ENCODE data around the gene ABTB2. TPM values are rescaled to one million over a fixed set of nuclear protein-coding genes. Genes with fewer than 3 reads are reported as not detected.
A peak's percentile ranks its signal among the peaks of the same experiment; 100 is the strongest.

The ABTB2 gene
- total RNA-seq, 1 donor from 2014 or later: 0.13 TPM

DNA sequence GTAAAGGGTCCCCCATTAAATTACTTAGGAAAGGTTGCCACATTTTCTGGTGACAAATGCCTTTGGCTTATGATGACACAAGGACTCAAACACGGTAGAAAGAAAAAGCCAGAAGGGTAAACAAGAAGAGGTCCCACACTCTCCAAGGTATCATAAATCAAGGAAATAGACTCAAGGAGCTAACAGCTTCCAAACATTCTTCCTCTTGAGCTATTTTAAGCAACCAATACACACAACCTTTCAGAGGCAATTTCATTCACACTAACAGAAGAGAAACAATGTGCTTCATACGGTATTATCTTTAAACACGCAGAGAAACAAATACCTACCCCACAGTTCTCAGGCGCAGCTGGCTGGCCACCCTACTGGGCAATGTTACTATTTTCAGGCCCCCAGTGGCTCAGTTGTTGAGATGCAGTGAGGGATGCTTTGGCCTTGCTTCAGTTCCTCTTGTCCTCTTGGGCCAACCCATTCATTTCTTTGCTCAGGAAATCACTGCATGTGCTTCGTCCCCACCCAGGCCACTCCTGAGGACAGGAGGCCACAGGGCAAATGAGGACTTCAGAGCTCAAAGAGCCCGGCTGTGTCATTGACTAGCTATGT is 15.8 kb downstream of the ABTB2 start:
- no peak for DNase-seq (ENCODE audit: low read depth in 2 of 2)

DNA sequence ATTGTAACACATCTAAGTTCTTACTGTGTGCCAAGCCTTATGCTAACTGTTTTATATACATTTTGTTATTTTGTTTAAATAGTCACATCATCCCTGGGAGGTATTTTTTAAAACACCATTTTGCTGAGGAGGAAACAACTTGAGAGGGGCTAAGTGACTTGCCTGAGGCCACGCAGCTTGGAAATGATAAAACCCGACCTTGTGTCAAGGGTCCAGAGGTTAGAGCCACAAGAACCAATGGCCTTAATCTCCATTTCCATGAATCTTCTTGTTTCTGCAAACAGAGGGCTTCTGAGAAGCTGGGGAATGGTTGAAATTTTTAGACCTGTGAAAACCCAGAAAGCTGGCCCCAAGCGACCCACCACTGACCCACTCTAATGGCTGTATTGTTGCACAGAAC is 16.7 kb downstream of the ABTB2 start:
- no peak for DNase-seq (ENCODE audit: low read depth in 2 of 2)

DNA sequence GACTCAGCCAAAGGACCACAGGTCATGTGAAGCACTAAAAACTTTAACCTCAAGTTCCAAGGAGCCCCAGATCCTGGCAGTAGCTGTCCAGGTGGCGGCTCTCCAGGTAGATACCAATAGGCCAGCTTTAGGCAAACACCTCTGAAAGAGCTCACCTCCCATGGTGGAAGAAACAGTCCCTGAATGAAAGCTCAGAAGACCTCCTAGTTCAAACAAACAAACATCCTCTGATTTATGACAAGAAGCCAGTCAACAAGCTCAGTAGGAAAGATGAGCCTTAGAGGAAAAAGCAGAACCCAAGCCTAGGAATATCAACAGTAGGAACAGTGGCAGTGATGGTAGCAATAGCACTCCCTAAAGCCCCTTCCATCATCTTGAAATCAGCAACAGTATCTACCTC is 17.2 kb downstream of the ABTB2 start:
- DNase-seq (ENCODE audit: low read depth in 2 of 2): no peak

DNA sequence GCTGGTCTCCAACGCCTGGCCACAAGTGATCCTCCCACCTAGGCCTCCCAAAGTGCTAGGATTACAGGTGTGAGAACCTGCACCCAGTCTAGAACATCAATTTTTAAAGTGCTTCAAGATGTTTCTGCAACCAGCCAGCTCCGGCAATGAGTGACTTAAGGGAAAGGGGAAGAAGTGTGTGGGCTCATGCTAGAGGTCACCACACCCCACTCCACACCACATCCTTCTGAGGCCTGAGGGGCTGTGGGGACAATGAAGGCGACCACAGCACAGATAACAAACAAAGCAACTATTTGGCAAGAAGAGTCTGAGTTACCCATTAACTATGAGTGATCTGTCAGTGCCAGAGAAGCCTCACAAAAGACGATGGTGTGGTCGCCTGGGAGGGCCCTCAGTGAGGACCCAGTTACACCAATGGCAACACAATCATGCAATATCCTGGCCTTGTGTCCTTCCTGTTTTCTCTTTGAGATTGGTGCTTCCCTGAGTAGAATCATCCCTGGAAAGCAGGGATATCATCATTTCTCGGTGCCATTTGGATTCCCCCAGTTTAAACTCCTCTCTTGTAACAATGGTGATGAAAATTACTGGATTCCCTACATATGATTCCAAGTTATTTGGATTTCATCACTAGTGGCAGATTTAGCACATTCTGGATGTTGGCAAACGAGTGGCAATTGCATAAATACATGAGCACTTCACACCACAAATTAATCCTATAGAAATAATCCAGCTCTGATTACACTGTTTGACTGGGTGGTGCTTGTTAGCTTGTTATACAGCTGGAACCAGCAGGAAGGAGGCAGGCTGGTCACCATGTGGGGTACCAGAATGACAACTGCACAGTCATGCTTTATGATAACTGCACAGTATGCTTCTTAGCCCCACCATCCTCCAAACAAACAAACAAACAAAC is 18.4 kb downstream of the ABTB2 start:
- DNase-seq (ENCODE audit: low read depth in 2 of 2): no peak

DNA sequence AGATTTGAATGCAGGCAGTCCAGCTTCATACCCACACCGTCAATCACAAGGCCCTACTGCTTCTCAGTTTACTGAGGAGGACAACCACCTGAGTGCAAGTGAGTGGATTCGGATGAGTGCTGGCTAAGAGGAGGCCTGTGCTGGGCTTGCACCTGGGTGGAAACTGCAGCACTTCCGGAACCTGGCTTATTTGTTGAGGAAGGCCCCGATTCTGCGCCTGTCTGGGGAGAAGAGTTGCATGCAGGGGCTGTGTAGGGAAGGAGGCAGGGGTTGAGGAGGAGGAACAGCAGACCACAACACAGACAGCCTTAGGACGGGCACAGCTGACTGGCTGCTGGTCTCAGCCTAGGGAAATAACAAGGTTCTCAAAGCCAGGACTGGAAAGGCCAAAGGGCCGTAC is 20.8 kb downstream of the ABTB2 start:
- DNase-seq (ENCODE audit: low read depth in 2 of 2): no peak

DNA sequence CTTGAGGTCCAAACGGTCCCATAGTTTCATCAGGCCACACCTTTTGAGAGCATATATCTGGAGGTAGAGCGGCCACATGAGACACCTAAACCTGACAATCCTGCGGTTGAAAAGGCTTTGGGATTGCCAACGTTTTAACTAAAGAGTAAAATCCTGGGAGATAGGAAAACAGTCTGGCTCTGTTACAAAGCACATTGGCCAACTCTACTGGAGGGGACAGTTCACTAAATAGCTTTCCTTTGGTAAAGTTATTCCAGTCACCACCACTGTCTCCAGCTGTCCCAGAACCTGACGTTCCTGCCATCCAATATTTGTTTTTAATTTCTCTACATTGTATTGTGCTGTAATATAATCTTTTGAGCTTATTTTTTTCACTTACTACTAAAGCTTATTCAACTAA is 22.0 kb downstream of the ABTB2 start:
- DNase-seq (ENCODE audit: low read depth in 2 of 2): no peak

DNA sequence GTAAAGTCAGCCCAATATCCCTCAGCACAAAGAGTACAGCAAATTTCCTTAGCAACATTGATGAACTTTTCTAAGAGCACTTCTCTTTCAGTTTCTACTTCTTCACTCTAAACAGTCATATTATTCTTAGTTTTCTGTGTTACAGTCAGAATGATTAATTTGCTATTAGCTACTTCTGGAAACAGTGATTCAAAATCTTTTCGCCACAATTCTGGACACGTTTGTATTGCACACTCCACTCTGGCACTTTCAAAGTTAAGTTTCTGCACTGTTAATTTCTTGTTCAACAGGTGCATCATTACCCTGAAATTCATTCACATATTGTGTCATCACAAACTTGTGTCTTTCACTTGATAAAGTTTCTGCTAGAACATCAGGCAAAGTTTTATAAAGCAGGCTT is 22.5 kb downstream of the ABTB2 start:
- DNase-seq (ENCODE audit: low read depth in 2 of 2): no peak

DNA sequence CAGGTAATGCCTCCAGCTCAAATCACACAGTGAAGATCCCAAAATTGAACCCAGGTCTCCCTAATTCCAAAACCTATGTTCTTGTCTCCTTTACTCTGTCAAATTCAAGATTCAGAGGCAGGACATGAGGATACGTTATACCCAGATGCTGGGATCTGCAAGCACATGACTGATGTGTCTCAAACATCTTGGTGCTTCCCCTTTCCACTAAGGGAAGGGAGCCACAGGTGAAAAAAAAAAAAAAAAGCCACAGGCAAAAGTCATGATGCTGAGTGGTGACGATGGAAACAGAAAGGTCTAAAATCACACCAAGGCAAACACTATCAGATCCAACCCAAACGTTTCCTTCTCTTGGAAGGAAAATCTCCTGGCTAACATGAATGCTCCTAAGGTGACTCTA is 24.0 kb downstream of the ABTB2 start:
- no peak for DNase-seq (ENCODE audit: low read depth in 2 of 2)

DNA sequence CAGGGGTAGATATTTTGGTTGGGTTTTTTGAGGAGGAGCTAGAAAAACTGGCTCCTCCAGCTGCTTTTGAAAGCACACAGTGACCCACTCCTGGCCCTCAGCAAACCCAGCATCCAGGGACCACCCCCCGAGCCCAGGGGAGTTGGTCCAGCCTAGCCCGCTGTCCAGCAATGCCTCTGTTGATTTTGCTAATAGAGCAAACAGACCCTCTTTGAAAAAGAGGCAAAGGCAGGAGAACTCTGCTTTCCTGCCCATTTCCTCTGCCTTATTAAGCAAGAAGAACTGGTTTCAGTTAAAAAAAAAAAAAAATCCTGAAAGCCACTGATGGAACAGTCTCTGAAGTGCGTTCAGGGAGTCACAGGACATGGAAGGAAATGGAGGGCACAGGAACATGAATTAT is 25.3 kb downstream of the ABTB2 start:
- no peak for DNase-seq (ENCODE audit: low read depth in 2 of 2)

DNA sequence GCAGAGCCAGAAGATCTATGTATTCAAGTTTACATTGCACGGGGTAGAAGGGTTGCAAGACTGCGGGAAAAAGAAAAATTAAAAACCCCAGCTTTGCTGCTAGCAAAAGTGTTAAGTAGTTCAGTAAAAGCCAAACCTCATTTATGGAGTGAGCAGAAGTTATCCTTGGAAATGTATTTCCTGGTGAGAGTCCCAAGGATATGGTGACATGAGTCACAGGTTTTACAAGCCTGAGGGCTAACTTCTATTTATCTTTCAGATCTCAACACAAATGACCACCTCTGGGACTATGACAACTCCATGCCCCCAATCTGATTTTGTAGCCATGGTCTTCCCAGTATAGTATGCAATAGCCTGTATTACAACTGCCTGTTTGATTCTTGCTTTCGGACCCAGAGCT is 26.1 kb downstream of the ABTB2 start:
- no peak for DNase-seq (ENCODE audit: low read depth in 2 of 2)

DNA sequence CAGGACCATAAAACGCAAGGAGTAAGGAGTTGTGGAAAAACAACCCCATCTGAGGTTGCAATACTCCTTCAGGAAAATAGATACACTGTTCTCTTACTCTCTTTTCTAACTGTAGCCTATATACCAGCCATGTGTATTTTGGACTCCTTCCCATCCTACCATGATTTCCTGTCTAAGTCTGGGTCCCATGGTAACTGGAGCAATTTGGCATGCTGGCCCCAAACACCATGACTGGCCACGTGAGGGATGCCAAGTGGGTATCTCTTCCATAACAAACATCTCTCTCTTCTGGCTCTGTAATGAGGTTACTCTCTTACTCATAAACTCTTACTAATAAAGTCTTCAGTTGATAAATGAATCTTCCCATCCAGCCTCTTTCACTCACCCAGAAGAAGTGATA is 26.5 kb downstream of the ABTB2 start:
- DNase-seq (ENCODE audit: low read depth in 2 of 2): peak in 1 of 2 donors; percentile 16

DNA sequence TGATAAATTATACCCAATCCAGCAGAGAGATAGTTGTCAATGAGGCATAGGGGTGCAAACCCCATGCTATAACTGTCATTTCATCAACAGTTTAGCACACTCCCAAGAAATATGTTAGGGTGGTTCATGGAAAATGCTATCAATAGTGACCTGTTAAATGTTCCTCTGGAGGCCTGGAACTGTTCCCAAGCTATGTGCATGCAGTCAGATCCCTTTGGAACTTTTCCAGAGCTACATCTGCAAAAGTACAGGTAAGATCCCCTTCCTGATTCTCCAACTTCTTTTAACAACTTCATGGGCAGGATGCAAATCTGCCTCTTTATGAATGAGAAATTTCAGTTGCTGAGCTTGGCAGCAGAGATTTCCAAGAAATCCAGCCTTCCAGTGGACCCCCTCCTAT is 27.2 kb downstream of the ABTB2 start:
- DNase-seq (ENCODE audit: low read depth in 2 of 2): no peak

DNA sequence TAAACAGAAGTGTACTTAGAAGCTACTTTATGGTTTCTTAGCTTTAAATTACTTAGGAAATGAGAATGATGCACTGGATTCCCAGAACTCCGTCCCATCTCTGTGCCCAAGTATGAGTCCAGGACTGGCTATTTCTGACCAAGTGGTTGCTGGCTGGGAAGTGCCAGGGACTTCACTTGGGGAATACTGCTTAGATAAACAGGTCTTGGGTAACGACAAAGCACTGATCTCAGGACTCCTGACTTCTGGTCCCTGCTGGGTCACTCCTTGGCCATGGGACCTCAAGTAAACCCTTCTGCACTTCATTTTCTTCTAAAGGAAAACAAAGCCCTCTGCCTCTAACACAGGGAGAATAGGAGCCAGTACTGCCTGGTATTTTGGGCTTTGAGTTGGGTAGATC is 27.9 kb downstream of the ABTB2 start:
- no peak for DNase-seq (ENCODE audit: low read depth in 2 of 2)

DNA sequence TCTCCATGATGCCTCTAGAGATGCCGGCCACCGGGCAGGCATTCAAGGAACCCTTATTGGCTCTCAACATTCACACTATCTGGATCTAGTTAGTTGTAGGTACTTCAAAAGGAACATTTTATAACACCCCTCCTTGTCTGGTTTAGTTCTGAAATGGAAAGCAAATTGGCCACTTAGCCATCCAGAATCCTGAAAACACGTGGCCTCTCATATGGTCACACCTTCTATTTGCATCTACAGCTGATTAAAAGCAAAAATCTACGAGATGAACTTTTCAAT is 29.2 kb downstream of the ABTB2 start:
- DNase-seq (ENCODE audit: low read depth in 2 of 2): no peak

DNA sequence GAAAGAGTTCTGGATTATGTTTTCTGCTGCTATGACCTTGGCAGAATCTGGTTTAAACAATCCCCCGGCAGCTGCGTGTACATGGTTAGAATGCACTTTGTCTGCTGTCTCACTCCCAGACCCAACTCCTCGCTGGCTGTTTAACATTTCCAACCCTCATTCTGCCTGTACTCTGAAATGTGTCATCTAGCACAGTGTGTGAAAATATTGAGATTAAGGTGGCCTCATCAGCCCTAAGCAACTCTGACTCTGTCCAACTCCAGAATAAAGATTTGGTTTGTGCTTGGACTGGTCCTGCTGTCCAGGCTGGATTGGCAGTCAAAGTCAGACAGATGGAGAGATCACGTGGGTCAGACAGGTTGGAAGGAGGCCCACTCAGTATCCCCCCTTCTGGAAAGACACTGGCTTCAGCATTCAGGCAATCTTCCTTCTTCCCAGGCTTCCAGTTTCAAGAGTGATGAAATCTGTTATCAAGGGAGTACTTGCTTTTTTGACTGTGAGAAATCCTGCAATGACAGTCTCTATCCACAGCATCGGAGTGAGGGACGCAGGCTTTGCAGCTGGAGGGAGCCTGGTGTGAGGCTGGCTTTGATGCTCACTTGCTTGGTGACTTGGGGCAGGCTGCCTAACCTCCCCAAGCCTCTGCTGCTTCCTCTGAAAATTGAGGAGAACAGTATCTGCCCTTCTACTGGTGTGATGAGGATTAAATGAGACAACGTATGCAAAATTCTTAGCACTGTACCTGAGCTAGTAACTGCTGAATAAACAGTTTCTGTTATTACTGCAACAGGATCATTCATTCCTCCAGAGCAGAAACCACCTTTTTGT is 29.8 kb downstream of the ABTB2 start:
- DNase-seq (ENCODE audit: low read depth in 2 of 2): no peak

DNA sequence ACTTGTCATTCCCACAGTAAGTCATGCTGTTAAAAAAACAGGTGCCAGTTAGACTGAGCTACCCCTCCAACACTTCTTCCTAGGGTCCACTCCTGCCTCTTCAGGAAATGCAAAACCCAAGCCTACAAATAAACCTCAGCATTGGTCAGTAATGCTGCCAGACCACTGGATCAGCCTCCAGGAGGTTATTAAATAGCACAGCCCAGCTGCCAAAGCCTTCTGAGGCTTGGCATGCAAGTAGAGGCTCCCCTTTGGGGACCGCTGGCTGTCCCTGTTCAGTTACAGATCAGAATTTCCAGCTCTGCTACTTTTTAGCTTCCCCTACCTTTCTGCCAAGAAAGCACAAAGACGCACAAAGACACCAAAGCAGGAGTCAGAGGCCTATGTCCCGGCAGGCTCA is 33.3 kb downstream of the ABTB2 start:
- no peak for DNase-seq (ENCODE audit: low read depth in 2 of 2)

DNA sequence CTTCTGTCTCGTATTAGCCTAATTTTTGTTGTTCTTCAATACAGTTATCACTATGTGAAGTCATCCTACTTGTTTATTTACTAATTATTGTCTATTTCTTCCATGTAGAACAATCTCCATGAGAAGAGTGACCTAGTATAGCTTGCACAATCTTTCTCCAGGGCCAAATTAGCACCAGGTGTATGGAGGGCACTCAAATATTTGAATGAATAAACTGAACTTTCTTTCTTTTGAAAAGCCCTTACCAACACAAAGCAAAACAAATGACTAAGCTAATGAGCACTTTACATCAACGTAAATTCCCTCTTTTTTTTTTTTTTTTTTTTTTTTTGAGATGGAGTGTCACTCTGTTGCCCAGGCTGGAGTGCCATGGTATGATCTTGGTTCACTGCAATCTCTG is 34.2 kb downstream of the ABTB2 start:
- DNase-seq (ENCODE audit: low read depth in 2 of 2): no peak

DNA sequence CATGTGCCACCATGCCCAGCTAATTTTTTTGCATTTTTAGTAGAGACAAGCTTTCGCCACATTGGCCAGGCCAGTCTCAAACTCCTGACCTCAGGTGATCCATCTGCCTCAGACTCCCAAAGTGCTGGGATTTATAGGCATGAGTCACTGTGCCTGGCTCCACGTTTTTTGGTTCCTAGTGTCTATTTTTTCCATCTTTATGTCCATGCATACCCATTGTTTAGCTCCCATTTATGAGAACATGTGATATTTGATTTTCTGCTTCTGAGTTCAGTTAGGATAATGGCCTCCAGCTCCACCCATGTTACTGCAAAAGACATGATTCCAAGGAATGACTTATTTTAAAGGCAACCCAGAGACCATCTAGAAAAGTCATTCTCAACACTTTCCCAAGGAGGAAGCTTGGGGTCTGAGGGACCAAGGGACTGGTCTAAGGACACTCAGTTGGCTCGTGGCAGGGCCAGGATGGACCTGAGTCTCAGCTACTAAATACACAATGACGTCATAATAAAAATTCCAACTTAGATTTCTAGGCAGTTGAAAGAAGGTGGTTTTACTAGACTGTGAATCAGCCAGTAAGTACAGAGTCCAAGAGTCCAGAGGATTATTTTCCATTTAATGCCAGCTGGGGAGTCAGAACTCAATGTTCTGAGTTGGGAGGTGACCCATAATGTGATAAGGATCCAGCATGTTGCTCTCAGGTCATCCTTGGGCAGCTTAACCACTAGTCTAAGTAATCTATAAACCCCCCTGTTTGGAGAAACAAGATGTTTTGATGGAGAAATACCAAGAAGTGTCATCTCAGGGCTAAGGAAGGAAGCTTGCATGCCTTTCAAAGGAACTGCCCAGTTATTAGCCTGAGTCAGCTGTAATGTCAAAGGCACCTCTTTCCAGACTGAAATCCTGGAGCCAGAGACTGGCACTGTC is 39.4 kb downstream of the ABTB2 start:
- no peak for DNase-seq (ENCODE audit: low read depth in 2 of 2)

DNA sequence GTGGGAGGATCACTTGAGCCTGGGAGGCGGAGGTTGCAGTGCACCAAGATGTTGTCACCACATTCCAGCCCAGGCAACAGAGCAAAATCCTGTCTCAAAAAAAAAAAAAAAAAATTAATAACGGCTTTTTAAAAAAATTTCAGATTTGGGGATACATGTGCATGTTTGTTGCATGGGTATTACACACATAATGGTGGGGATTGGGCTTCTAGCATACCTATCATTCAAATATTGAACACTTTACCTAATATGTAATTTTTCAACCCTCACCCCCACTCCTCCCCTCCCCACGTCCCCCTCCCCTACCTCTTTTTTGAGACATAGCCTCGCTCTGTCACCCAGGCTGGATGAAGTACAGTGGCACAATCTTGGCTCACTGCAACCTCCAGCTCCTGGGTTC is 40.1 kb downstream of the ABTB2 start:
- no peak for DNase-seq (ENCODE audit: low read depth in 2 of 2)

DNA sequence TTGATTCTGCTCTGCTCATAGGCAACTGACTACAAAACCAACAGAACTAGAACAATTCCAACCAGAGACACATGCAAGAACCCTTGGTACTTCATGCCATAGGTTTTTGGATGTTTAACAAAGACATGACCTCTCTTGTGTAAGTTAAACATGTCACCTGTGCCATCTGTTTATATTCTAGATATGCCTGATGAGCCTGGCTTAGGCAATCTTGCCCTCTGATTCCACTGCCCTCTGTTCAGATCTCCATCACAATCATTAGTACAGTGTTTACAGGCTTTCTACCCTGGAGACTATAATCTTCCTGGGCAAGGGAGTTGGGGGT is 40.8 kb downstream of the ABTB2 start:
- DNase-seq (ENCODE audit: low read depth in 2 of 2): no peak

DNA sequence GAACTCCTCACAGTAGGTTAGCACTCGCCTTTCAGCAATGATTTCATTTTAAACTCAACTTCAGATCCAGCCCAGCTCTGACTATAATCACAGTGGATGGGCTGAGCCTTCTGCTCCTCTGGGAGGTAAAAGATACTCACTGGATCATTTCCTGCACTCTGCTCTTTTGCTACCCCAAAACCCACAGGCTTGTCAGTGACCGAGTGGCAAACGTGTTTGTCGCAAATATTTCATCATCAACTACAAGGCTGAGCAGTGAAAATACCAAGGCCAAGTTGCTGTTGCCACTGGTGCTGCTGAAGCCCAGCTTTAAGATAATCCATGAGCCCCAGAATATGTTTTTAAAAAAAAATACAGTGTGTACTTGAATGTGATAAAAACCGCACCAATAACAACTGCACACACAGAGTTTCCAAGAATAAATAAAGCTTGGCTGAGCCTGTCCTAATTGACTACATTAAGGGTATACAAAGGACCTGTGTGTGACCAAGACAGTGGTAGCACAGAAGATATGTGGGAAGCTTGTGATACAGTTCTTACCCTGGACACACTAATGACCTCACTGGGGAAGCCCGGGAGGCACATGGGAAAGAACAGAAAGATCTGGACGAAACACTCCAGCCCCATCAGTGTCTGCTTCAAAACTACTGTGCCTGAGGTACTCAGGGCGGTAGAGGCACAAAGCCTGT is 41.3 kb downstream of the ABTB2 start:
- DNase-seq (ENCODE audit: low read depth in 2 of 2): no peak
